ENCODE results near the gene RNF144B.
"Not testable (repeated sequence)": the region's sequence is repeated elsewhere in the genome, so short reads cannot be mapped to it uniquely, and the experiment has no call there.

The RNF144B gene

GRCh38 chr6:18447552-18447951 lies 60.4 kb downstream of the RNF144B start:
- DNase-seq, result no peak

DNA sequence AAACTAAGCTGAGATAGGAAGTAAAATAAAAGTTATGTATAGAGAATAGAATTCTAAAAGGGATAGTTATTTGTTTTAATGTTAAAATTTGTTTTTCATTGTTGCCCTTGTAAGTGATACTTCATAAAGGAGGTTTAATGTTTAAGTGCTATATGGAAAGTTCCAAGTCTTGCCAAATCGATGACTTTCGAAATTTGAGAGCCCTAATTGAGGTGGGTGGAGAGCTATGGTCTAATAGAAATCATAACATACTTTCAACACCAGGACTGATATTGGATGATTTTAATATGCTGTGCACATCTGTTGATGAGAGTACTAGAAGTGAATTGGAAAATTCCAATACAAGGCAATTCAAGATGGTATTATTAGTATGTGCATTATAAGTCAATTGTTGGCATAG lies 64.6 kb downstream of the RNF144B start:
- no peak for DNase-seq

GRCh38 chr6:18454446-18454845 lies 67.3 kb downstream of the RNF144B start:
- DNase-seq, result no peak

GRCh38 chr6:18457065-18457737 lies 70.1 kb downstream of the RNF144B start:
- no peak for DNase-seq

- not testable (repeated sequence) for DNase-seq
Measured at GRCh38 chr6:18458086-18458485, 70.9 kb downstream of the RNF144B start.

DNA sequence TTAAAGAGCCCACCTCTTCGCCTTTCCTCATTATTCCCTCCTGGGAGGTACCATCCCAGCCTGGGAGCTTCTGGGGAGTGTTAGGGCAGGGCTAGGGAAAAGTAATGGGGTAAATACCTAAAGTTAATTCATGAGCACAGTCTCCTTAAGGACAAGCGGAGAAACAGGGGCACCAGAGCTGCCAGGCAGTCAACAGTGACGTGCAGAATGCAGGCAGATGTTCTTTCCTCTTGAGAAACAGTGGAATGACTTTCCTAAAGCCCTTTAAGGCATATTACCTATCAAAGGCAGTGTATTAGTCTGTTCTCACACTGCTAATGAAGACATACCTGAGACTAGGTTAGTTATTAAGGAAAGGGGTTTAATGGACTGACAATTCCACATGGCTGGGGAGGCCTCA lies 76.3 kb downstream of the RNF144B start:
- DNase-seq, result no peak

DNA sequence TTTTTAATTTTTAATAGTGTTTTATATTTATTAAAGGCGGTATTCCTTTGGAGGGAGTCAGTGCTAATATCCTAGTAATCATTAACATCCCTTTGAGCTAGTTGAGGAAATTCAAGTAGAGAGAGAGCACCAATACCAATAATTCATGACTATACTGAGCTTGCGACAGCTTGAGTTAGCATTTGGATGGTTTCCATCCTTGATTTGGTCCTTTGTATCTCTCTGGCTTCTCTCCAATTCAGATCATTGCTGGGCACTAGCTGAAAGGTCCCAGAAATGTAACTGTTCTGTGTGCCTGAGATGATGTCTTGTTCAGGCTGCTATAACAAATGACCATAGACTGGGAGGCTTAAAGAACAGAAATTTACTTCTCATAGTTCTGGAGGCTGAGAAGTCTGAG lies 77.0 kb downstream of the RNF144B start:
- DNase-seq, result no peak

- peak; percentile 75 for DNase-seq
Measured at GRCh38 chr6:18465410-18466154, 78.4 kb downstream of the RNF144B start.

GRCh38 chr6:18467741-18468502 lies 80.8 kb downstream of the RNF144B start:
- DNase-seq, result no peak

DNA sequence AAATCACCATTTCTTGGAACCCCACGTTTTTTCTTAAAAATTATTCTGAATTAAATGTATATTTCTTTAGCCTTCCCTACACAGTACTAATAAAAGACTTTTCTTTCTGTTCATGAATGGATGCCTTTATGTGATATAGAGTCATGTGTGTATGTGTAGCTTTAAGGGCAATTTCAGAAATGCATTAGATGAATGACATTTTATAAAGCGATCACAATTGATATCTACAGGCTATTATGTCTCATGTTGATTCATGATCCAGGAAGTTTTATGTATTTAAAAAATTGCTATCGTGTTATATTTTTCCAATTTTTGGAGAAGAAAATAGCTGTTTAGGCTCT lies 81.3 kb downstream of the RNF144B start:
- DNase-seq, result no peak

- DNase-seq, result no peak
Measured at GRCh38 chr6:18469536-18469935, 82.4 kb downstream of the RNF144B start.

DNA sequence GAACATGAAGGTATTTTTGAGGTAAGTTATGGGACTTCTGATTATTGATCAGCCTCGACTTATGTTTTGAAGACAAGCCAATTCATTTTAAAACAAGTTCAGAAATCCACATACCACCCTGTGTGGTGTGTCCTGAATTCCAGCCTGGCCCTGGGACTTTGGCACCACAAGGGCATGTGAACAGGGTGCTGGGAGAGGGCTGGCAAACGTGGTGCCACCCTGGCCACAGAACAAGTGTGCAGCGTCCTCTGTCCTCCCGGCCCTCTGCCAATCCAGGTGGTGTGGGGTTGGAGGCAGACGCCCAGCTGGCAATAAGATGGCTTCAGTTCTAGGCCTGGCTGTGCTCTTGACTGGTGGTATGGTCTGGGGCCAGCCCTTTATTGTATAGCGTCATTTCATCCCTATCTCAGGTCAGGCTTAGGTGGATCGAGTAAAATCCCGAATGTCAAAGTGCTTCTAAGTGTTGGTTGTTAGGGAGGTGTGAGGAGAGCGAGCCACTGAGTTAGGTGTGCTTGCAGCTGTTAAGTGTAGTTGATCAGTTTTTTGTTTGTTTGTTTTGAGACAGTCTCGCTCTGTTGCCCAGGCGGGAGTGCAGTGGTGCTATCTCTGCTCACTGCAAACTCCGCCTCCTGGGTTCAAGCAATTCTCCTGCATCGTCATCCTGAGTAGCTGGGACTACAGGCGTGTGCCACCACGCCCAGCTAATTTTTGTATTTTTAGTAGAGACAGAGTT lies 84.2 kb downstream of the RNF144B start:
- DNase-seq, result no peak

DNA sequence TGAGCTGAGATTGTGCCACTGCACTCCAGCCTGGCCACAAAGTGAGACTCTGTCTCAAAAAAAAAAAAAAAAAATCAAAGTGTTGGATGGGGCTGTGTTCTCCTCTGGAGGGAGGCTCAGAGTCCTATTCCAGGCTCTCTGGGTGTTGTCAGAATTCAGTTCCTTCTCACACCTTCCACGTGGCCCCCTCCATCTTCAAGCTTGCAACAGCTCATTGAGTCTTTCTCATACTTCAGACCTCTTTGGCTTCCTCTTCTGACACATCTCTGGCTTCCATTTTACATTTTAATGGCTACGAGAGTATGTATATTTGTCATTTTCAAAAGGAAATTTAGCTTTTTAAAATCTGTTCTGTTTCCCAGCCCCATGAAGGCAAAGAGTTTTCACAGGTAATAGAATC lies 85.8 kb downstream of the RNF144B start:
- no peak for DNase-seq

DNA sequence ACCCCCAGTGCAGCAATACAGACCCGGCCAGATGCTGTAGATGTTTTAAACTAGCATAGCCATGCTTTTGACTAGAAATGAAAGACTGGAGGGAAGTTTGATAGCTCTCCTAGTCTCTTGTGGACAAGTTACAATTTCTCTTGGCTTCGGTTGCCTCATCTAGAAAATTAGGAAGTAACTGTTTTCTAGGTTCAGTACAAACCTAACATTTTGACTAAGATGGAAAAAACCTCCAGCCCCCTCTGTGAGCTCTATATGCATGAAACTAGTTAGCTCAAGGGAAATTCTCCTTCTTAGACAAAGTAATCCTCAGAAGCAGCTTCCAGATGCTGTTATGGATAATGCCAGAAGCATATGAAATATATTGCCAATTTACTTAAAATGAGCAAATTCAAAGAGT lies 86.6 kb downstream of the RNF144B start:
- DNase-seq, result no peak

GRCh38 chr6:18477301-18477941 lies 90.3 kb downstream of the RNF144B start:
- DNase-seq, result no peak

GRCh38 chr6:18478610-18479009 lies 91.5 kb downstream of the RNF144B start:
- no peak for DNase-seq

- DNase-seq, result no peak
Measured at GRCh38 chr6:18481870-18482269, 94.7 kb downstream of the RNF144B start.

- no peak for DNase-seq
Measured at GRCh38 chr6:18485660-18486435, 98.7 kb downstream of the RNF144B start.

- no peak for DNase-seq
Measured at GRCh38 chr6:18488004-18488403, 100.9 kb downstream of the RNF144B start.

DNA sequence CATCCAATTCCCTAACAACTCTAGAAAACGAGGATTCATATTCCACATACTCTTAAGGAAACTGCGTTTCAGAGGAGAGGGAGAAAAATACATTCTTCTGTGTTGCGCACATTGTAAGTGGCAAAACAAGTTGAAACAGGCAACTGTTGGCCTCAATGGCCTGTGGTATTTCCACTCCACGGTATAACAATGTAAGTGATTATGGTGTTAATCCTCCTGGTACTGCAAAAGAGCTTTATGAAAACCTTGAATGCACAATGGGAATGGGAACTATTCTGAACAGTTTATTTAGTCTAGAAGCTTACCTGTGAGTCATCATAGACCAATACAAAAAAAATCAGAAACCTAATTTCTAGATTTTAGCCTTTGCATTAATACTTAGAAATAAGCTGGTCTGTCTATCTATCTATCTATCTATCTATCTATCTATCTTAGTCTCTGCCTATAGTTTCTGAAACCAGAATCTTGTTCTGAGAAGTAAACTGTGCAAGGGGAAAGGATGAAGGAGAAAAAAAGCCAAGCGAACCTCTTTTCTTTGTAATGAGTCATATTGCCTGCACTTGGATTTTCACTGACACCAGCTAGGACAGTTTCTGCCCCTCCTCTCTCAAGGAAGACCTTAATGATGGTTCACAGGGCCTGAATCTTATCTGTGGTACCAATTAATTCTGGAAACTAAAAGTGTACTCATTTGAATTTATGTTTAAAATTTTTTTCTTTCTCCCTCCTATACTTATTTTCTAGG lies 101.5 kb downstream of the RNF144B start:
- DNase-seq, result no peak

- DNase-seq, result no peak
Measured at GRCh38 chr6:18489335-18489734, 102.2 kb downstream of the RNF144B start.

Data from NCI-H146 (cell line).